Activated naive CD8-positive, alpha-beta T cell treated with anti-CD3 and anti-CD28 coated beads, Interleukin-2, amount 50 U/mL, for 16 hours (primary cell): ENCODE measurements around the gene LRP1B.
"Not testable (repeated sequence)": the region's sequence is repeated elsewhere in the genome, so short reads cannot be mapped to it uniquely, and the experiment has no call there.

Experiments used
- DNase-seq: peaks from one replicate; pipeline ENCODE4 v3.0.0-alpha.2; 2020; ENCODE audit warnings: low read depth, low spot score

The LRP1B gene

GRCh38 chr2:141317986-141318385, 812.8 kb downstream of the LRP1B start:
- DNase-seq, result no peak

DNA sequence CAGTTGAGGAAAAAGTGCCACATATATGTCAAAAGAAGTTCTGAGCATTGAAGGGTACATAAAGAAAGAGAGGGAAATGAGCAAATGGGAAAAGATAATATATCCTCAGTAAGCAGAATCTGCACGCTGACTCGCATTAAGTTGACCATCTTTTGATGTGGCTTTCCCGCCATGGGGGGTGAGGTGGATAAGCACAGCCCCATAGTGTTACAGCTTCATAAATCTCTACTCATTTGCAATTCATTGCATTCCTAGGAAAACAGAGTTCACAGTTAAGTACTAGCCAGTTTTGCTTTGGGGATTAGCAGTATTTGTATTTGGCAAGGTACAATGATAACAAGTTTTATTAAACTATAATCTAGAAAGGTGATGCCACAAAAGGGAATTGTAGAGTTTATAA, 814.2 kb downstream of the LRP1B start:
- no peak for DNase-seq

DNA sequence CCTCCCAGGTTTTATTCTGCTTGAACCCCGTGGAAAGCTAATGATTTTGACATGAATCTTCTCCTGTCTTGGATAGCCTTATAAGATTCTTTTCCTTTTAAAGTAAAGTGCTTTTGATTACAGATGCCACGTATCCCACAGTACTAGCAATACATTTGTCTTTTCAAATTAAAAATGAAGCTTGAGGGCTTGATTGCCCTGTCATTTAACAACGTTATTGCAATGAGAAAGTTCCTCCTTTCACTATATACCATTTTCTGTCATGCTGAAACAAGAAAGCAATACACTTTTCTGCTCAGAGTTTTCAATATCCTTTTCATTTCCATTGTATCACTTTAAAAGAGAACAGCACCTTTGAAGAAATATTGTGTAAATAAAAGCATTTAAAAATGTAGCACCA, 814.7 kb downstream of the LRP1B start:
- no peak for DNase-seq

GRCh38 chr2:141313972-141314371, 816.8 kb downstream of the LRP1B start:
- no peak for DNase-seq

GRCh38 chr2:141311430-141311829, 819.4 kb downstream of the LRP1B start:
- no peak for DNase-seq

- no peak for DNase-seq
Measured at GRCh38 chr2:141306368-141306767, 824.4 kb downstream of the LRP1B start.

DNA sequence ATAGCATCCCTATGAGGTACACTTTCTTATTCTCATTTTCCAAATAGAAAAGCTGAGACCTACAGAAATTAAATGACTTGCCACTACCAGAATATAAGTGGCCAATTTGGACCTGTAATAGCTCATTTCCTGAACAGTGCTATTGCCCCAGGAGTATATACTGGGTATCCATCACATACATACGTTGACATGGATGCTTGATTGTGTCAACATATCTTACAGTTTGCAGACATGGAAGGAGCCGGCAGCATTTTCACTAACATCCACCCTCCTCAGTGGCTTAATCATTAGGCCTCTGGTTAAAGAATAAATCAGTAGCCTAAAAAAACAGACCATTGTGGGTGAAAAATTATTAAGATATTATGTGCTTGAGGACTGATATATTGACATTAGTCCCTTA, 829.3 kb downstream of the LRP1B start:
- DNase-seq, result no peak

DNA sequence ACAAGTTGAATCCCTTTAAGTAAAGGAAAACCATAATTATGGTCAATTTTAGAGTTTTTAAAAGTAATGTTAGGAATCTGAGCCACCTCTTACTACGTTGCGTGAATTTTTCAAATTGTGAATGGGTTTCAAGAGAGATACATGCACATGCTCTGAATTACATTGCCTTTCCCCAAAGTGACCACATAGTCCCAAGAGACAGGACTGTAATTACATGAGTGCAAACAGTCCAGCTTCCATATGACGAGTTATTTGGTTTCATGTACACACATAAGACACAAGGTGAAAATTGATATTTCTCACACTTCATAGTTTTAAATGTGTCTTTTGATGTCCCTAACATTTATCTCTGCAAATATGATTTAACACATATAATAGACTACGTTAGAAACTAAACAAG, 850.8 kb downstream of the LRP1B start:
- DNase-seq, result no peak

DNA sequence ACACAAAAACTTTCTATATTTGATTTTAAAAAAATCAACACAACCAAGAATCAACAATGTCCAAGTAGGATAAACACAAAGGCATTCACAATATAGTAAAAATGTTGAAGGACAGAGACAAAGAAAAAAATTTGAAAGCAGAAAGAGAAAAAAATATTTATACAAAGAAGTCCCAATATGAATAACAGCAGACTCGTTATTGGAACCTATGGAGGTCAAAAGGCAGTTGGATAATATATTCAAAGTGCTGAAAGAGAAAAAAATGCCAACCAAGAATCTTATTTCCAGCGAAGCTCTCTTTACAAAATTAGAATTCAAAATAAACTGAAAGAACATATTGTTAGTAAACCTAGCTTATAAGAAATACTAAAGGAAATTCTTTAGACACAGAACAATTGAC, 859.5 kb downstream of the LRP1B start:
- DNase-seq, result no peak

DNA sequence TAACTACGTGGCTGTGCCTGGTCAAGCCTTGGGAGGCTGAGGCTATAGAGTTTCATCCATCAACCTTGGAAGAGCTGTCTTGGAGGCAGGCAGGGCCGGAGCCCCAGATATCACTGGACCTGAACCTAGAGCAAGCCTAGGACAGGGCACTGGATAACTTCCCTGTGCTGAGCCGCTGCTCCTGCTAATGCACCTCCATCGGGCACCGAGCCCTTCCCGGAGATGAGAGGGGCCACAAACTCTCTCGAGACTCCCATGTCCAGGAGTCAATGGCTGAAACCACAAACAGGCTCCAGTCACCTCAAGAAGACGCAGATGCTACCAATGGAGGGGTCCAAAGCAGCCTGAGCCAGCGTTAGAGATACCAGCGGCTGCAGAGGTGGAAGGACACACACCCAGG, 866.0 kb downstream of the LRP1B start:
- DNase-seq, result no peak

DNA sequence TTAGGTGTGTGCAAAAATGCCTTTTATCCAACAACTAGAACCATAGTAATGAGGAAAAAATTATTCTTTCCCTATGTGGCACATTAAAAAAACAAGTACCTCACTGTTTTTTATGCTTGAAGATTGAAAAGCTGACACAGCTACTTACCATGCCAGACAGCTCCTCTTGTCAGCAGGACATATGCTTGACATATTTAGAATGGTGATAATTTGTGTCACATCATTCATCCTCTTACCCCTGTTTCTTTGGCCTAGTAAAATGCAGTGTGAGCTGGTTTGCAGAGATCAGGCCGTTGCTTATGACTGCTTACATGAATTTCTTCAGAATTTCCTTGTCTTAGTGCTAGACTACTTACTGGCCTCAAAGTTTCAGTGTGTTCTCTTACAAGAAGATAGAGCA, 869.9 kb downstream of the LRP1B start:
- no peak for DNase-seq

DNA sequence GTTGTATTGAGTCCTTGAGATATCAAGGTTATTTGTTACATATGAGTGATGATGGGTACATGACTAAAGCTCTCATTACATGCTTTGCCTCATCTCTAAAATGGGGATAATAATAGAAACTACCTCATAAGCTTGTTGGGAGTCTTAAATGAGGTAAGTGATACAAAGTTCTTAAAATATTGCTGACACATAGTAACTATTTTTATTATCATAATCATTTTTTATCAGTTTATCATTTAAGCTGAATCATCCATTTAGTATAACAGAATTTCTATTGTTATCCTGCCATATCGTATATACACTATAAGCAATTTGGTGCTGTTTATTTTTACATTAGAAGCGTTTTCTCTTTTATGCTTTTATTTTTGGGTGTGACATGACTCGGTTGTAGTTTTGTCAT, 871.1 kb downstream of the LRP1B start:
- DNase-seq, result no peak

DNA sequence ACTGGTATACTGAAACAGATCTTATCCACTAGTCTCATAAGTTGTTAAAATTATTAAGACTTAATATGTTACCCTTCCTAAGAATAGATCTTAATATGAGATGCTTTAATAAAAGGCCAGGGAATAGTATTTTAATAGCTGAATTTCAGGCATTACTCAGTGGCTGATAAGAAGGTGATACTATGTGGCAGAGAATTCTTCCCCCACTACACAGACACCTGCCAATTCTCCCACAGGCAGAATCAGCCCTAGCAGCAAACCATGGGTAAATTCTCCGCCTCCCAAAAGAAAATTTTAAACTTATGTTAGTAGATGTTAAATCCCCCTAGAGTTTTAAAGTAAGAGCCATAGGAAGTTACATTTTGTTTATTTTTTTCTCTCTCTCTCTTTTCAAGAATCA, 888.8 kb downstream of the LRP1B start:
- no peak for DNase-seq

- DNase-seq, result no peak
Measured at GRCh38 chr2:141226560-141226959, 904.3 kb downstream of the LRP1B start.

DNA sequence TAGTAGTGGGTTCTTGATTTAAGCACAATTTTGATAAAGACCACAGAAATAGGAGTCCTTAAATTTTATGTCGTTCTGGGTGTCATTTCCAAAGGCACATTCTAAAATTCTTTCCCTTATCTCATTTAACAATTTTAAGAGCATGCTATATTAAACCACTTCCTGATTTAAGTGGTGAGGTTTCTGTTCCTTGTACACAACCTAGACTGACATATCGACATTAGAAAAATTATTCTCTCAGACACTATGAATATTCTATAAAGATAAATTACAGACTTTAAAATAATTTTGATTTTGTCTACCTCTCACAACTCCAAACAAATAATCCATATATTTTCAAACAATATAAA, 923.8 kb downstream of the LRP1B start:
- DNase-seq, result no peak

DNA sequence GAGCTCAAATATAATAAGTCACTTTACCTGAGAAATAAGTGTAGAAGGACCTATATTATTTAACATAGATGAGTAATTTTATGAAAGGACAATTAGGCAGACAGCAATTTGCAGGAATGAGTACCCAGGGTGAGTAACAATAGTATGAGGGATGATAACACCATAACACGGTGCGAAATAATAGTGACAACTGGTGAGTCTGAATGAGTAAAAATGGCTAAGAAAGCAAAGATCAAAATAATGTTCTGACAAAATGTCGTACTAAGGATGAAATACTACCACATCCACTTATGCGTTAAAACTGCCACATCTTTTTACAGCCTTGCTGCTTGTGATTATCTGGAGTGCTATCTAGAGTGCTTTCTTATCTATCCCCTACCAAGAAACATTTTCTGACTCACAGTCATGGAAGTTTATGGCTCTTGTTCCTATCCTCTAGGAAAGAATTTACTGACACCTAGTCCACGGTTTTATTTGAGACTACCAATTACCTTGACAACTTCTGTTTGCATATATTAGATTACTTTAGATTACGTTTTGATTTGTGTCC, 929.7 kb downstream of the LRP1B start:
- DNase-seq, result no peak

DNA sequence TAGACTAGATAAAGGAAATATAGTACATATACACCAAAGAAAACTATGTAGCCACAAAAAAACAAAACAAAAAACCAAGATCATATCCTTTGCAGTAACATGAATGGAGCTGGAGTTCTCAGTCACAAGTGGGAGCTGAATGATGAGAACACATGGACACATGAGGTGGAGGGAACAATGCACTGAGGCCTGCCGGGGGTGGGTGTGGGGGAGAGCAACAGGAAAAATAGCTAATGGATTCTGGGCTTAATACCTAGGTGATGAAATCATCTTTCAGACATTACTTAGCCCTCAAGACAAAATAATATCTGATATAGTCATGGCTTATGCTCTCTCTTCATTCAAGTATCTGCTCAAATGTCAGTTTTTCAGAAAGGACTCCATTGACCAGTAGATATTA, 930.6 kb downstream of the LRP1B start:
- no peak for DNase-seq

DNA sequence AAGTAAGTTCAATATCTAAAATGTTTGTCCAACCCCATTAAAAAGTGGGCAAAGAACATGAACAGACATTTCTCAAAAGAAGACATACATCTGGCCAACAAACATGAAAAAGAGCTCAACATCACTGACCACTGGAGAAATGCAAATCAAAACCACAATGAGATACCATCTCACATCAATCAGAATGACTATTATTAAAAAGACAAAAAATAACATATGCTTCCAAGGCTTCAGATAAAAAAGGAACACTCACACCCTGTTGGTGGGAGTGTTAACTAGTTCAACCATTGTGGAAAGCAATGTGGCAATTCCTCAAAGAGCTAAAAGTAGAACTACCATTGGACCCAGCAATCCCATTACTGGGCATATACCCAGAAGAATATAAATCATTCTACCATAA, 931.1 kb downstream of the LRP1B start:
- DNase-seq, result no peak

GRCh38 chr2:141195087-141195486, 935.7 kb downstream of the LRP1B start:
- no peak for DNase-seq

DNA sequence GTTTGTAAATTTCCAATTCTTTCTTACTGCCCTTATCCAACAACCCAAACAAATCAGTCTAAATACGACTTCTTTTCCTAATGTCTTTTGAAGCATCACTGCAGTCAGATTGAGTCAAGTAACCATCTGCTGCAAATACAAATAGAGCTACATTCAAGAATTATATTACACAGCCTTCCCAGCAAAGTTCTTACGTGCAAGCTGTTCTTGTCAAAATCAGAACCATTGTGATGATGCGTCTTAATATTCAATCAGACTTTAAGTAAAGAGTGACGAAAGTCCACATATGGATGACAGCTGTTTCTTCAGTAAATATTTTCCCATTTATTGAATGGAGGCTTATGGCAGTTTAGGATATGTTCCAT, 943.8 kb downstream of the LRP1B start:
- no peak for DNase-seq

DNA sequence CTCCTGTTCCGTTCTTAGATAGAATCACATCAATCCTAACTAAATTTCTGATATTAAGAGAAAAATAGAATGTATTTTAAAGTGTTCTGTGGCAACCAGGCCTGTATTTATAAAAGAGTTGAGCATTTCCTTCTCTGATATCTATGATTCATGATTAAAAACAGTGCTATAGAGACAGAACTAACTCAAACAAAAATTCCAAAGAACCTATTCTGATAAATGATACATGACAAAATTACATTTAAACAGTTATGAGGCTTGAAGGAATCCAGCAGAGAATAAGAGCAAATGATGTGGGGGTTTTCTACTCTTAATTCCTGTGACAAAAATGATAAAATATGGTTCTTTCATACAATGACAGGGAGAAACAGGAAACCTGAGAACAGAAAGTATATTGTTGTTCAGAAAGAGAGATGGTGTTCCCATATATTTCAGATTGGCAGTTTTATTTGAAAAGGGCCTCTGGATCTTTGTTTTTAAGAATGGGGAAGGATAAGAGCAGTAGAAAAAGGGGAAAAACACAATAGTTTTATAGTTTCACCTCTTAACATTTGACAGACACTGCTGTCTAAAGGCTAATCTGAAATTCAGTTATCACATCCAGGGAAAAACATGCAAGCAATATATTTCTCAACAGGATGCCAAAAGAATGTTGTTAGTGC, 944.3 kb downstream of the LRP1B start:
- no peak for DNase-seq

GRCh38 chr2:141182246-141182645, 948.6 kb downstream of the LRP1B start:
- no peak for DNase-seq

GRCh38 chr2:141169117-141169516, 961.7 kb downstream of the LRP1B start:
- DNase-seq, result not testable (repeated sequence)

DNA sequence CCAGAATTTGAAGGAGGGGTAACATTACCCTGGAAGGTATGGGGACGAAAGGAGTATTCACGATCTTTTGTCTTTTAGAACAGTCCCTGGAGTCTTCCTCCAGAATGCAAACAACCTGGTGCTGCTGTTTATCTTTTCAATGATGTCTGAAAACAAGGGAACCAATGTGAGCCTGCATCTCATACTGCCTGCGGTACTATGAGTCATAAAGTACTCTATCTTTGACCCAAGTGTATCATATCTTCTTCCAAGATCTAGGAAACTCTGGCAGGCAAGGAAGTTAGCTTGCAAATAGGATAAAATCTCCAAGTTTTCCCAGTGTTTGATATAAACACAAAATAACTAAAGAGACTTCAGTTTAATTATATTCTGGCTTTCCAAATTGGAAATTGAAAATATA, 968.5 kb downstream of the LRP1B start:
- no peak for DNase-seq
